Keratinocyte (primary cell): Measurements from ENCODE around the gene PBOV1. TPM values are rescaled to one million over a fixed set of nuclear protein-coding genes. Genes with fewer than 3 reads are reported as not detected.

Experiments
- DNase-seq: peaks from one replicate; pipeline ENCODE4 v3.0.0-alpha.2; 2011; ENCODE audit warnings: low read depth, missing footprints, low spot score
- FAIRE-seq: peaks from 2 replicates; lab custom pipeline; 2011; peaks lifted over from hg19 to GRCh38; lab: Jason Lieb, UNC
- H2AFZ ChIP-seq: 2 replicates; pipeline ENCODE4 v1.6.0; 2012; ENCODE audit warnings: low read length, control low read depth, inconsistent platforms; ENCODE audit not compliant: control insufficient read depth
- H3K27ac ChIP-seq: 2 replicates; pipeline ENCODE4 v1.5.1; 2011; ENCODE audit warnings: low read length; ENCODE audit not compliant: control insufficient read depth, insufficient read depth
- H3K27me3 ChIP-seq: 3 replicates; pipeline ENCODE4 v1.6.0; 2011; ENCODE audit warnings: low read length; ENCODE audit not compliant: control insufficient read depth, insufficient read depth; ENCODE audit errors: extremely low read depth
- H3K36me3 ChIP-seq, 2 experiments: 2 replicates in 1 of 2; 3 replicates in 1 of 2; pipeline ENCODE4 v1.5.1; 2011; ENCODE audit warnings: low read length in 2 of 2, mild to moderate bottlenecking in 1 of 2; ENCODE audit not compliant: control insufficient read depth in 2 of 2, insufficient read depth in 2 of 2; ENCODE audit errors: extremely low read depth in 1 of 2
- H3K4me1 ChIP-seq: 3 replicates; pipeline ENCODE4 v1.5.1; 2011; ENCODE audit warnings: low read length; ENCODE audit not compliant: control insufficient read depth, insufficient read depth; ENCODE audit errors: extremely low read depth
- H3K4me2 ChIP-seq: 3 replicates; pipeline ENCODE4 v1.6.0; 2011; ENCODE audit warnings: low read depth, low read length; ENCODE audit not compliant: control insufficient read depth, insufficient read depth; ENCODE audit errors: extremely low read depth
- H3K4me3 ChIP-seq, 3 experiments: fragments of 200-600 bp in 1 of 3; sonication (generic) in 1 of 3; 2 replicates in 2 of 3; 3 replicates in 1 of 3; pipeline ENCODE4 v1.5.1; 2011 to 2016; ENCODE audit warnings: low read length in 3 of 3, mild to moderate bottlenecking in 3 of 3, control low read depth in 2 of 3, inconsistent platforms in 1 of 3, low read depth in 1 of 3, mixed read lengths in 1 of 3, mixed run types in 1 of 3, moderate library complexity in 1 of 3; ENCODE audit not compliant: control insufficient read depth in 2 of 3, insufficient read depth in 2 of 3; ENCODE audit errors: extremely low read depth in 1 of 3
- H3K79me2 ChIP-seq: 2 replicates; pipeline ENCODE4 v1.6.0; 2012; ENCODE audit warnings: low read length; ENCODE audit not compliant: control insufficient read depth, insufficient read depth
- H3K9ac ChIP-seq: 3 replicates; pipeline ENCODE4 v1.6.0; 2011; ENCODE audit warnings: low read length; ENCODE audit not compliant: control insufficient read depth, insufficient read depth; ENCODE audit errors: extremely low read depth
- H3K9me1 ChIP-seq: 3 replicates; pipeline ENCODE4 v1.6.0; 2011; ENCODE audit warnings: low read length; ENCODE audit not compliant: control insufficient read depth, insufficient read depth; ENCODE audit errors: extremely low read depth
- H3K9me3 ChIP-seq: 2 replicates; pipeline ENCODE4 v1.5.1; 2012; ENCODE audit warnings: low read depth, low read length; ENCODE audit not compliant: control insufficient read depth
- H4K20me1 ChIP-seq: 3 replicates; pipeline ENCODE4 v1.6.0; 2011; ENCODE audit warnings: low read length; ENCODE audit not compliant: control insufficient read depth, insufficient read depth; ENCODE audit errors: extremely low read depth
- CTCF ChIP-seq, 3 experiments: IDR thresholded peaks in 1 of 3; conservative IDR thresholded peaks in 1 of 3; optimal IDR thresholded peaks in 1 of 3; 2 replicates in 2 of 3; 3 replicates in 1 of 3; pipeline versions ENCODE3 to v1.5.1; 2011; ENCODE audit warnings: low read length in 3 of 3, mild to moderate bottlenecking in 3 of 3, moderate library complexity in 2 of 3, control low read depth in 1 of 3, inconsistent platforms in 1 of 3; ENCODE audit not compliant: insufficient read depth in 2 of 3; ENCODE audit errors: extremely low read depth in 1 of 3
- EZH2 ChIP-seq: IDR thresholded peaks from one replicate; pipeline ENCODE4 v1.6.1; 2012; ENCODE audit warnings: inconsistent platforms, mild to moderate bottlenecking, low read length, moderate library complexity
- dilution Hi-C: fragments of 300-500 bp; cut with MboI; formaldehyde crosslinking; loops from one replicate; pipeline ENCODE4 v1.7.0; 2020; ENCODE audit warnings: low sequenced_read_pairs; ENCODE audit not compliant: extremely low pct_ligation_motif_present
- polyA plus RNA-seq, 5 experiments: library from polyadenylated mRNA; depleted of rRNA in 3 of 5; stranded (reverse) in 3 of 5; stranded (forward) in 1 of 5; unstranded in 1 of 5; fragments of >200 nt; gene quantifications; 1 replicate in 1 of 5; 2 replicates in 3 of 5; 3 replicates in 1 of 5; pipeline versions ENCODE4 v1.2.1 to v1.2.3, GENCODE V29; 2011 to 2012; ENCODE audit warnings: missing spikeins in 2 of 5, low read depth in 1 of 5, low replicate concordance in 1 of 5

The PBOV1 gene
- polyA plus RNA-seq, 1 donor (not counting 4 experiments of a cell fraction or from before 2014, with no cell fraction given), result not detected

- H3K27me3 ChIP-seq, result no peaks in the 10 kb centered on the region
- TF ChIP-seq EZH2 (no peak), CTCF (optimal IDR thresholded peaks at IDR 0.05 in 1 of 3, IDR thresholded peaks at IDR 0.05 in 1 of 3, conservative IDR thresholded peaks at IDR 0.05 in 1 of 3; ENCODE audit: extremely low read depth in 1 of 3, insufficient read depth in 2 of 3, low read length in 3 of 3) (no peak)
- no peak for FAIRE-seq
- no peak overlapping the region for H3K27ac ChIP-seq
- H3K9me3 ChIP-seq, result no peaks in the 10 kb centered on the region
- no peaks in the 10 kb centered on the region for H3K9me1 ChIP-seq
- H3K4me3 ChIP-seq, result no peak overlapping the region
- no peaks in the 10 kb centered on the region for H3K36me3 ChIP-seq
- no peak for DNase-seq
- no peak overlapping the region for H3K4me2 ChIP-seq
- no peaks in the 10 kb centered on the region for H3K79me2 ChIP-seq
- H2AFZ ChIP-seq, result no peak overlapping the region
- H3K9ac ChIP-seq, result no peak overlapping the region
- dilution Hi-C loops, result no loop called here
- H4K20me1 ChIP-seq, result no peaks in the 10 kb centered on the region
- no peaks in the 10 kb centered on the region for H3K4me1 ChIP-seq
Observed at GRCh38 chr6:138258197-138258596, 39.9 kb upstream of the PBOV1 start.

- no peaks in the 10 kb centered on the region for H3K27me3 ChIP-seq
- no peaks in the 10 kb centered on the region for H3K9me1 ChIP-seq
- no peak for FAIRE-seq
- no peaks in the 10 kb centered on the region for H4K20me1 ChIP-seq
- dilution Hi-C loops, result no loop called here
- no peak overlapping the region for H3K4me3 ChIP-seq
- TF ChIP-seq EZH2, result no peak
- TF ChIP-seq CTCF (optimal IDR thresholded peaks at IDR 0.05 in 1 of 3, IDR thresholded peaks at IDR 0.05 in 1 of 3, conservative IDR thresholded peaks at IDR 0.05 in 1 of 3; ENCODE audit: extremely low read depth in 1 of 3, insufficient read depth in 2 of 3, low read length in 3 of 3), result no peak
- H3K9me3 ChIP-seq, result no peaks in the 10 kb centered on the region
- H3K27ac ChIP-seq, result no peak overlapping the region
- H3K4me2 ChIP-seq, result no peak overlapping the region
- H3K36me3 ChIP-seq, result no peaks in the 10 kb centered on the region
- H3K79me2 ChIP-seq, result no peaks in the 10 kb centered on the region
- H3K9ac ChIP-seq, result no peak overlapping the region
- H3K4me1 ChIP-seq, result no peaks in the 10 kb centered on the region
- no peak for DNase-seq
- H2AFZ ChIP-seq, result no peak overlapping the region
Observed at GRCh38 chr6:138257638-138258040, 39.3 kb upstream of the PBOV1 start.
